ENCODE measurements around the gene MFAP2. TPM values are rescaled to one million over a fixed set of nuclear protein-coding genes. Genes with fewer than 3 reads are reported as not detected.

The MFAP2 gene
- total RNA-seq, 4 donors from 2014 or later = 1.9 to 8.4 (median 2.1) TPM; not detected in 1

DNA sequence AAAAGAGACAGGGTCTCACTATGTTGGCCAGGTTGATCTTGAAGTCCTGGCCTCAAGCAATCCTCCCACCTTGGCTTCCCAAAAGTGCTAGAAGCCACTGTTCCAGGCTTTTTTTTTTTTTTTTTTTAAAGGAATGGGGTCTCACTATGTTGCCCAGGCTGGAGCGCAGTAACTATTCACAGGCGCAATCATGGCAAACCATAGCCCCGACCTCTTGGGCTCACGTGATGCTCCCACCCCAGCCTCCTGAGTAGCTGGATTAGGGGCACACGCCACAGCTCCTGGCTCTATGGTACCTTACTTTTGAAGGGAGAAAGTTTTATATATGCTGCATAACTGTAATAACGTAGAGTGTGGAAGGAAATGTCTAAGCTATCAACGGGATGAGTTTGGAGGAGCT is 37.0 kb upstream of the MFAP2 start:
- H3K9me3 ChIP-seq = no peaks in the 10 kb centered on the region
- H3K27me3 ChIP-seq = no peaks in the 10 kb centered on the region
- no peak overlapping the region for H3K27ac ChIP-seq
- H3K4me3 ChIP-seq = no peak overlapping the region
- peaks cover 0 to 46% (median 3%) of the 10 kb centered on the region in 3 donors for H3K36me3 ChIP-seq
- DNase-seq = peak in 1 of 3 donors; percentile 10
- no peaks in the 10 kb centered on the region for H3K4me1 ChIP-seq
- TF ChIP-seq, protein P1, sequence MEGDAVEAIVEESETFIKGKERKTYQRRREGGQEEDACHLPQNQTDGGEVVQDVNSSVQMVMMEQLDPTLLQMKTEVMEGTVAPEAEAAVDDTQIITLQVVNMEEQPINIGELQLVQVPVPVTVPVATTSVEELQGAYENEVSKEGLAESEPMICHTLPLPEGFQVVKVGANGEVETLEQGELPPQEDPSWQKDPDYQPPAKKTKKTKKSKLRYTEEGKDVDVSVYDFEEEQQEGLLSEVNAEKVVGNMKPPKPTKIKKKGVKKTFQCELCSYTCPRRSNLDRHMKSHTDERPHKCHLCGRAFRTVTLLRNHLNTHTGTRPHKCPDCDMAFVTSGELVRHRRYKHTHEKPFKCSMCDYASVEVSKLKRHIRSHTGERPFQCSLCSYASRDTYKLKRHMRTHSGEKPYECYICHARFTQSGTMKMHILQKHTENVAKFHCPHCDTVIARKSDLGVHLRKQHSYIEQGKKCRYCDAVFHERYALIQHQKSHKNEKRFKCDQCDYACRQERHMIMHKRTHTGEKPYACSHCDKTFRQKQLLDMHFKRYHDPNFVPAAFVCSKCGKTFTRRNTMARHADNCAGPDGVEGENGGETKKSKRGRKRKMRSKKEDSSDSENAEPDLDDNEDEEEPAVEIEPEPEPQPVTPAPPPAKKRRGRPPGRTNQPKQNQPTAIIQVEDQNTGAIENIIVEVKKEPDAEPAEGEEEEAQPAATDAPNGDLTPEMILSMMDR (IDR thresholded peaks at IDR 0.05) = no peak
- TF ChIP-seq POLR2A (IDR thresholded peaks at IDR 0.05) = no peak

GRCh38 chr1:17016317-17016661 is 35.9 kb upstream of the MFAP2 start:
- H3K4me1 ChIP-seq = peaks cover 0 to 5% (median 0%) of the 10 kb centered on the region in 4 donors
- no peak for DNase-seq
- H3K36me3 ChIP-seq = peaks cover 0 to 35% (median 0%) of the 10 kb centered on the region in 3 donors
- H3K27ac ChIP-seq = no peak overlapping the region
- H3K9me3 ChIP-seq = no peaks in the 10 kb centered on the region
- TF ChIP-seq, protein P1 (IDR thresholded peaks at IDR 0.05) = no peak
- H3K4me3 ChIP-seq = no peak overlapping the region
- H3K27me3 ChIP-seq = no peaks in the 10 kb centered on the region

DNA sequence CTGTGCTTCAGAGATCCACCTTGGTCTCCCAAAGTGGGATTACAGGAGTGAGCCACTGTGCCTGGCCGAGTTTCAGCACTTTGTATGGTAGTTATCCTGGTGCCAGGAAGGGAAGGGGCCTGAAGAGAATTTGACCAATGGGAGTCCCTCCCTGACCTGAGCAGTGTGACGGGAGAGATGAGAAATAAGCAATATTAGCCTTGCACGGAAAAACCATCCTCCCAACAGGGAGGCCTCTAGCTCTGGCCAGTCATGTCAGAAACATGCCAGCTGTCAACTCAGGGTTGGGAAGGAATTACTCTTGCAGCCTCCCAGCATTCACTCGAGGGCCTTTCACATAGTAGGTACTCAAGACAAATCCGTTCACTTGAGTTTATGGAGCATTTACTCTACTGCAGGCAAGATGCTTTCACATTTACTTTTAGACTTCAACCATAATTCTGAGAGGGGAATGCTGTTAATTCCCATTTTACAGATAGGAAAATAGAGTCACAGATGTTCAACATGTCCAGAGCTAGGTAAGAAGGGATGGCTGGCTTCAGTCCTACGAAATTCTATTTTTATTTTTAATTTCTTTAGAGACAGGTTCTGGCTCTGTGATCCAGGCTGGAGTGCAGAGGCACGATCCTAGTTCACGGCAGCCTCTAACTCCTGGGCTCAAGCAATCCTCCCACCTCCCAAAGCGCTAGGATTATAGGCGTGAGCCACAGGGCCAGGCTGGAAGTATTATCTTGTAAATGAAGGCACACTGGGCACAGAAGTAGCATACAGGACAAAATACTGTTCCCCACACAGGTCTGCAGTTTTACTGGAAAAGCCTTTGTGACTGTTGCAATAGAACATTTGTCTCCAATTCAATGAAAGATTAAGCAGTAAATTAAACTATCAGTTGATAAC is 34.5 kb upstream of the MFAP2 start:
- Histone ChIP-seq H3K27me3 (no peaks in the 10 kb centered on the region), H3K36me3 (peaks cover 0 to 21% (median 0%) of the 10 kb centered on the region in 3 donors), H3K9me3 (no peaks in the 10 kb centered on the region), H3K27ac (no peak overlapping the region), H3K4me1 (peaks cover 0 to 18% (median 6%) of the 10 kb centered on the region in 4 donors), H3K4me3 (no peak overlapping the region)
- DNase-seq = peak in 1 of 3 donors; percentile 9
- TF ChIP-seq POLR2A (IDR thresholded peaks at IDR 0.05) = no peak
- TF ChIP-seq, protein P1 (IDR thresholded peaks at IDR 0.05) = no peak

- Histone ChIP-seq H3K4me1 (peaks cover 0 to 23% (median 6%) of the 10 kb centered on the region in 4 donors), H3K27me3 (no peaks in the 10 kb centered on the region), H3K27ac (no peak overlapping the region), H3K36me3 (peaks cover 0 to 9% (median 0%) of the 10 kb centered on the region in 3 donors), H3K4me3 (no peak overlapping the region), H3K9me3 (no peaks in the 10 kb centered on the region)
- DNase-seq = peak; percentile 38 to 57 (median 40)
- TF ChIP-seq POLR2A (IDR thresholded peaks at IDR 0.05) = no peak
- TF ChIP-seq, protein P1 (IDR thresholded peaks at IDR 0.05) = no peak
These were observed 33.3 kb upstream of the MFAP2 start for GRCh38 chr1:17013491-17014320.

DNA sequence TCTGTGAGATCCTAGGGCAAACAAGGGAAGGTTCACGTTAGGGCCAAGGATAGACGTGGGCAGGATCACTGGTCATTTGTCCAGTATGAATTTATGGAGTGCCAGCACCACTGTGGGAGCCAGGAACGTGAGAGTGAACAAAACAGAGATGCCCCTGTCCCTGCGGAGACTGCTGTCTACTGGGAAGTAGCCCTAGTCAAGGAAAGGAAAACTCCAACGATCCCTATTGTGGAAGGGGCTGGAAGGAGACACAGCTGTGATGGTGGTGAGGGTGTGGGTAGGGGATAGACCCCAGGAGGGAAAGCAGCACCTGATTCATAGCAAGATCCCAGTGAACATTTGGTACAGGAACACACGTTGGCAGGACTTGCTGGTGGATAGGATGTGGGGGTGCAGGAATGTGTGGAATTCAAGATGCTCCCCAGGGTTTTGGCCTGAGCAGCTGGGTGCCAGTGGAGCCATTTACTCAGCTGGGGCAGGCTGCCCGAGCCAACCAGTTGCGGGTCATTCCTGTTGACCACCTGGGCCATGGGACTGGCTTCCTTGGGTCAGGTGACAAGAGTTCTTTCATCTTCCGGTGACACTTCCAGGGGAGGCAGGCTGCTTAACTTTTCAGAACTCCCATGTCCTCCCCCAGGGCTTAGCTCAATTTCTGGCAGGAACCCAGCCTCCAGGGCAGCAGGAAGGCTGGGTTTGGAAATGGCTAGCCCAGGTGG is 32.5 kb upstream of the MFAP2 start:
- H3K27ac ChIP-seq = no peak overlapping the region
- TF ChIP-seq, protein P1 (IDR thresholded peaks at IDR 0.05) = no peak
- no peak for TF ChIP-seq POLR2A (IDR thresholded peaks at IDR 0.05)
- no peak overlapping the region for H3K4me3 ChIP-seq
- DNase-seq = peak in 1 of 3 donors; percentile 14
- no peaks in the 10 kb centered on the region for H3K9me3 ChIP-seq
- peaks cover 0 to 23% (median 6%) of the 10 kb centered on the region in 4 donors for H3K4me1 ChIP-seq
- H3K27me3 ChIP-seq = no peaks in the 10 kb centered on the region
- H3K36me3 ChIP-seq = peaks cover 0 to 1% (median 0%) of the 10 kb centered on the region in 3 donors

Measured in Peyer's patch (tissue), 4 donors.